Neural progenitor cell (in vitro differentiated cells): Measurements from ENCODE around the gene RPTOR. TPM values are rescaled to one million over a fixed set of nuclear protein-coding genes. Genes with fewer than 3 reads are reported as not detected.

Experiments used
- DNase-seq: peaks from one replicate; pipeline ENCODE4 v3.0.0-alpha.2; 2016; ENCODE audit warnings: low spot score
- H2AFZ ChIP-seq: fragments of 200-600 bp; sonication (generic); replicated peaks from 2 replicates; pipeline ENCODE4 v1.6.1; 2016; ENCODE audit warnings: antibody characterized with exemption
- H3F3A ChIP-seq: fragments of 200-600 bp; sonication (generic); 2 replicates; pipeline ENCODE4 v1.6.1; 2016; ENCODE audit warnings: antibody characterized with exemption, low read depth
- H3K27ac ChIP-seq: fragments of 200-600 bp; sonication (generic); 2 replicates; pipeline ENCODE4 v1.5.1; 2016; ENCODE audit warnings: mild to moderate bottlenecking
- H3K27me3 ChIP-seq: fragments of 200-600 bp; sonication (generic); 2 replicates; pipeline ENCODE4 v1.6.1; 2016; ENCODE audit warnings: mild to moderate bottlenecking, moderate library complexity
- H3K36me3 ChIP-seq: fragments of 200-600 bp; sonication (generic); 2 replicates; pipeline ENCODE4 v1.5.1; 2016
- H3K4me1 ChIP-seq: fragments of 200-600 bp; sonication (generic); 2 replicates; pipeline ENCODE4 v1.6.1; 2016; ENCODE audit warnings: mixed run types
- H3K4me2 ChIP-seq: fragments of 200-600 bp; sonication (generic); 2 replicates; pipeline ENCODE4 v1.6.1; 2016
- H3K4me3 ChIP-seq: fragments of 200-600 bp; sonication (generic); 2 replicates; pipeline ENCODE4 v1.5.1; 2016
- H3K79me2 ChIP-seq: fragments of 200-600 bp; sonication (generic); 2 replicates; pipeline ENCODE4 v1.6.1; 2016; ENCODE audit warnings: low read depth
- H3K9ac ChIP-seq: fragments of 200-600 bp; sonication (generic); 2 replicates; pipeline ENCODE4 v1.6.1; 2016
- H3K9me3 ChIP-seq: fragments of 200-600 bp; sonication (generic); 2 replicates; pipeline ENCODE4 v1.5.1; 2016; ENCODE audit warnings: low read depth
- H4K20me1 ChIP-seq: fragments of 200-600 bp; sonication (generic); 2 replicates; pipeline ENCODE4 v1.6.1; 2016; ENCODE audit warnings: low read depth
- H3K27ac Mint-ChIP-seq: 3 replicates; pipeline ENCODE4 v1.8.0; 2021; ENCODE audit warnings: mixed read lengths
- H3K27me3 Mint-ChIP-seq: 2 replicates; pipeline ENCODE4 v1.8.0; 2022; ENCODE audit warnings: low read depth, mild to moderate bottlenecking, inconsistent platforms, moderate library complexity, mixed read lengths; ENCODE audit not compliant: insufficient read depth
- H3K36me3 Mint-ChIP-seq: 3 replicates; pipeline ENCODE4 v1.8.0; 2021; ENCODE audit warnings: mixed read lengths
- H3K4me1 Mint-ChIP-seq: 3 replicates; pipeline ENCODE4 v1.8.0; 2021; ENCODE audit warnings: mixed read lengths
- H3K4me3 Mint-ChIP-seq: 3 replicates; pipeline ENCODE4 v1.8.0; 2021; ENCODE audit warnings: mild to moderate bottlenecking, moderate library complexity, mixed read lengths
- H3K9me3 Mint-ChIP-seq: 3 replicates; pipeline ENCODE4 v1.8.0; 2020; ENCODE audit warnings: mixed read lengths
- CTCF ChIP-seq: fragments of 200-600 bp; sonication (generic); IDR thresholded peaks from 2 replicates; pipeline ENCODE4 v1.5.1; 2017; ENCODE audit warnings: antibody characterized with exemption, mild to moderate bottlenecking
- EZH2 ChIP-seq: fragments of 200-600 bp; sonication (generic); IDR thresholded peaks from 2 replicates; pipeline ENCODE4 v1.6.1; 2017; ENCODE audit warnings: antibody characterized with exemption, mild to moderate bottlenecking, moderate library complexity
- EZH2phosphoT487 ChIP-seq: fragments of 200-600 bp; sonication (generic); IDR thresholded peaks from 2 replicates; pipeline ENCODE4 v1.6.1; 2017; ENCODE audit warnings: antibody characterized with exemption
- total RNA-seq: library from RNA; depleted of rRNA; stranded (reverse); fragments of >200 nt; gene quantifications from 2 replicates; pipeline ENCODE4 v1.2.3, GENCODE V29; 2015; ENCODE audit warnings: low replicate concordance

The RPTOR gene
- total RNA-seq, 1 donor from 2014 or later: 7.4 TPM

DNA sequence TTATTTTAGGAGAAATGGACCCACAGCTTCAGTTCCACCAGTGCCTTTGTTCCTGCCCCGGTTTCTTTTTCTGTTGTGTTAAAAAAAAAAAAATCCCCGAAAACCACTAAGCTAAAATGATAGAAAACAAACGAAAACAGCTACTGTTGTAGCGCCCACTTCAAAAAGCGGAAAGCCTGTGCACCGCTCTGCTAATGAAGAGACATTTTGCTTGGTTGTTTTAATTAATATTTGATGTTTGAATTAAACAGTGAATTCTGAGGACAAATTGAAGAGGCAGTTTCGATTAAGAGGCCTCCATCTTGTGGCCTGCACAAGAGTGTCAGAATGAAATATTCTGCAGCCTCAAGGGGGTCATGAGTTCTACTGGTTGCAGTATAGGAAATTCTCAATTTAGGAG is 186.7 kb downstream of the RPTOR start:
- Histone ChIP-seq H3K4me1 (peaks cover 36% of the 10 kb centered on the region), H3K36me3 (no peaks in the 10 kb centered on the region), H4K20me1 (no peaks in the 10 kb centered on the region), H3K9me3 (no peaks in the 10 kb centered on the region), H3K27me3 (no peaks in the 10 kb centered on the region), H3K4me2 (no peak overlapping the region), H3K9ac (no peak overlapping the region), H2AFZ (no peak overlapping the region), H3K79me2 (no peaks in the 10 kb centered on the region), H3F3A (peaks cover 12% of the 10 kb centered on the region), H3K4me3 (no peak overlapping the region), H3K27ac (no peak overlapping the region)
- peaks cover 3% of the 10 kb centered on the region for H3K27me3 Mint-ChIP-seq
- H3K36me3 Mint-ChIP-seq: peaks cover 3% of the 10 kb centered on the region
- DNase-seq: no peak
- no peak overlapping the region for H3K27ac Mint-ChIP-seq
- no peak for TF ChIP-seq CTCF
- TF ChIP-seq EZH2phosphoT487: no peak
- no peak for TF ChIP-seq EZH2
- H3K9me3 Mint-ChIP-seq: no peaks in the 10 kb centered on the region
- peaks cover 50% of the 10 kb centered on the region for H3K4me1 Mint-ChIP-seq
- H3K4me3 Mint-ChIP-seq: no peak overlapping the region

- Mint-ChIP-seq H3K36me3 (peaks cover 1% of the 10 kb centered on the region), H3K4me3 (peak overlapping the region; percentile 34)
These were observed 187.6 kb downstream of the RPTOR start for GRCh38 chr17:80732268-80732667.

DNA sequence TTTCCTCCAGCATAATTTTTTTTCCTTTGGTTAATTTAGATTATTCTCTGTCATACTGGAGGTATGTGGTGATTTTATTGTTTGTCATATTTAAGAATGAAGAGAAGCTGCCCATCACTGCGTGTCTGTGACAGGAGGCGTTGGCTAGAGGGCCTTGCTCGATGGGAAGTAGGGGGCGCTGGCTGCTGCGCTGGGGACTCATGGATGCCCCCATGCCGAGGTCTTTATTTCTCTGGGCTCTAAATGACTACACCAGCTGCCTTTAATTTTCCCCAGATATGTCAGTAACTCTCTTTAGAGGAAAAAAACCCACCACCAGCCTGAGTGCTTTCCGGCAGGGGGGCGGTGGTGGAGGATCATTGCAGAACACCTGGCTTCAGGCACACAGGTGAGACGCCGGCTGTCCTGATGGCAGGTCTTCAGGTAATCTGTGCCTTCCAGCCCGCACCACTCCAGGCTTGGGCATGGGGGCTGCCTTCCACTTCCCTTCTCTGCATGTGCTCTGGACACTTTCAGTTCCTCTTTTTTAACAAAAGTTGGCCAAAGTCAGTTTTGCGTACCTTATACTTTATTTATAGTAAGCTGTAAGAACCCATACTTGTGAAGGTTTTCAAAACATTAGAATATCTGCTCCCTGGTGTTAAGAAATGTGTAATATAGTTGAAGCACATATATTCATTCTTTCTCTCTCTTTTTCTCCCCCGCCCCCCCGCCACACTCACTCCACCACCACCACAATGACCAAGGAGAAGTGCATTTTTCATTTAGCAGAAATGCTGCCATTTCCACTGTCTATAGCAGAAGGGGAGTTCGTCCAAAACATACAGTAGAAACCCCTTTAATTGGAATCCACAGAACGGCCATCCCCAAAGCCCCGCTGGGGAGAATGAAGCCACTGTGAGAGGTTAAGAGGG is 192.7 kb downstream of the RPTOR start:
- H3K4me1 ChIP-seq: peaks cover 22% of the 10 kb centered on the region
- TF ChIP-seq CTCF (peak; percentile 8), EZH2phosphoT487 (no peak)
- H3K4me1 Mint-ChIP-seq: peaks cover 27% of the 10 kb centered on the region
- H3K79me2 ChIP-seq: no peaks in the 10 kb centered on the region
- no peak overlapping the region for H3K4me3 Mint-ChIP-seq
- H3K36me3 ChIP-seq: no peaks in the 10 kb centered on the region
- H4K20me1 ChIP-seq: no peaks in the 10 kb centered on the region
- peaks cover 12% of the 10 kb centered on the region for H3F3A ChIP-seq
- no peak overlapping the region for H3K27ac ChIP-seq
- DNase-seq: no peak
- H3K27me3 Mint-ChIP-seq: peaks cover 5% of the 10 kb centered on the region
- no peak overlapping the region for H3K27ac Mint-ChIP-seq
- H3K4me3 ChIP-seq: no peak overlapping the region
- peaks cover 3% of the 10 kb centered on the region for H3K9me3 ChIP-seq
- no peak overlapping the region for H3K4me2 ChIP-seq
- no peak overlapping the region for H3K9ac ChIP-seq
- peaks cover 27% of the 10 kb centered on the region for H3K36me3 Mint-ChIP-seq
- no peak overlapping the region for H2AFZ ChIP-seq
- H3K27me3 ChIP-seq: no peaks in the 10 kb centered on the region
- peaks cover 3% of the 10 kb centered on the region for H3K9me3 Mint-ChIP-seq

More at GRCh38 chr17:80732268-80732667, 187.6 kb downstream of the RPTOR start:
- Histone ChIP-seq H3K9ac (no peak overlapping the region), H3F3A (peaks cover 12% of the 10 kb centered on the region), H3K4me3 (no peak overlapping the region), H3K27ac (no peak overlapping the region), H3K27me3 (no peaks in the 10 kb centered on the region), H3K9me3 (no peaks in the 10 kb centered on the region), H4K20me1 (no peaks in the 10 kb centered on the region), H3K79me2 (no peaks in the 10 kb centered on the region), H3K4me2 (peak overlapping the region; percentile 37), H2AFZ (no peak overlapping the region), H3K4me1 (peaks cover 36% of the 10 kb centered on the region), H3K36me3 (no peaks in the 10 kb centered on the region)
- DNase-seq: peak; percentile 71
- Mint-ChIP-seq H3K27me3 (peaks cover 4% of the 10 kb centered on the region), H3K27ac (peak overlapping the region; percentile 62), H3K9me3 (no peaks in the 10 kb centered on the region), H3K4me1 (peaks cover 53% of the 10 kb centered on the region)
- TF ChIP-seq CTCF: no peak
- TF ChIP-seq EZH2: no peak
- no peak for TF ChIP-seq EZH2phosphoT487
